ENCODE data around the gene ELFN1. TPM values are rescaled to one million over a fixed set of nuclear protein-coding genes. Genes with fewer than 3 reads are reported as not detected.

Gene ELFN1
- total and polyA plus RNA-seq, 4 donors, result 0.43 to 3.5 (median 3.4) TPM

- 88% methylated on average over 11 of the region's 11 CpGs for WGBS
- H3K4me1 ChIP-seq (ENCODE audit: control insufficient read depth in 4 of 4, insufficient read depth in 4 of 4, low read length in 3 of 4), result no peaks in the 10 kb centered on the region
- no peak overlapping the region for H3K4me3 ChIP-seq (ENCODE audit: low read depth in 1 of 3, low read length in 3 of 3)
- TF ChIP-seq EGR1 (IDR thresholded peaks at IDR 0.05; ENCODE audit: low read depth in 2 of 2), result no peak
- TF ChIP-seq RAD21 (IDR thresholded peaks at IDR 0.05), result no peak
- TF ChIP-seq SP1 (IDR thresholded peaks at IDR 0.05), result no peak
- no peak for TF ChIP-seq GABPA (IDR thresholded peaks at IDR 0.05 in 1 of 2, conservative IDR thresholded peaks at IDR 0.05 in 1 of 2)
- no peak for TF ChIP-seq FOXA2 (IDR thresholded peaks at IDR 0.05)
- no peak for TF ChIP-seq FOXA1 (IDR thresholded peaks at IDR 0.05)
- no peaks in the 10 kb centered on the region for H3K9me3 ChIP-seq (ENCODE audit: control insufficient read depth in 4 of 4, low read length in 3 of 4)
- DNase-seq (ENCODE audit: low spot score), result no peak
- no peak overlapping the region for H3K27ac ChIP-seq (ENCODE audit: low read depth in 1 of 2, low read length in 2 of 2)
- H3K27me3 ChIP-seq (ENCODE audit: control insufficient read depth in 4 of 4, insufficient read depth in 4 of 4, low read length in 3 of 4), result no peaks in the 10 kb centered on the region
- no peaks in the 10 kb centered on the region for H3K36me3 ChIP-seq (ENCODE audit: control insufficient read depth in 4 of 4, insufficient read depth in 3 of 4, low read depth in 1 of 4, low read length in 3 of 4)
- H3K9ac ChIP-seq (ENCODE audit: low read depth in 1 of 2, low read length in 2 of 2), result no peak overlapping the region
These were observed 26.6 kb upstream of the ELFN1 start for GRCh38 chr7:1643270-1644092.

GRCh38 chr7:1644341-1645070 is 25.6 kb upstream of the ELFN1 start:
- no peak for DNase-seq (ENCODE audit: low spot score)
- Histone ChIP-seq H3K27ac (ENCODE audit: low read depth in 1 of 2, low read length in 2 of 2) (no peak overlapping the region), H3K4me1 (ENCODE audit: control insufficient read depth in 4 of 4, insufficient read depth in 4 of 4, low read length in 3 of 4) (no peaks in the 10 kb centered on the region), H3K27me3 (ENCODE audit: control insufficient read depth in 4 of 4, insufficient read depth in 4 of 4, low read length in 3 of 4) (no peaks in the 10 kb centered on the region), H3K9me3 (ENCODE audit: control insufficient read depth in 4 of 4, low read length in 3 of 4) (no peaks in the 10 kb centered on the region), H3K36me3 (ENCODE audit: control insufficient read depth in 4 of 4, insufficient read depth in 3 of 4, low read depth in 1 of 4, low read length in 3 of 4) (no peaks in the 10 kb centered on the region), H3K9ac (ENCODE audit: low read depth in 1 of 2, low read length in 2 of 2) (no peak overlapping the region), H3K4me3 (ENCODE audit: low read depth in 1 of 3, low read length in 3 of 3) (no peak overlapping the region)
- WGBS, result 78% methylated on average over 23 of the region's 23 CpGs
- TF ChIP-seq FOXA1 (IDR thresholded peaks at IDR 0.05) (no peak), FOXA2 (IDR thresholded peaks at IDR 0.05) (no peak), HNF4G (IDR thresholded peaks at IDR 0.05) (no peak), MAX (IDR thresholded peaks at IDR 0.05) (no peak), RAD21 (IDR thresholded peaks at IDR 0.05) (no peak), SP1 (IDR thresholded peaks at IDR 0.05) (no peak), ZBTB33 (IDR thresholded peaks at IDR 0.05) (no peak), CTCF (IDR thresholded peaks at IDR 0.05; ENCODE audit: low read depth, low read length, missing input control) (no peak), HNF4A (conservative IDR thresholded peaks at IDR 0.05) (no peak), ATF3 (IDR thresholded peaks at IDR 0.05) (no peak), GABPA (IDR thresholded peaks at IDR 0.05 in 1 of 2, conservative IDR thresholded peaks at IDR 0.05 in 1 of 2) (no peak), RXRA (IDR thresholded peaks at IDR 0.05) (no peak), YY1 (IDR thresholded peaks at IDR 0.05) (no peak), NR2F2 (IDR thresholded peaks at IDR 0.05) (no peak), REST (IDR thresholded peaks at IDR 0.05) (no peak), EGR1 (IDR thresholded peaks at IDR 0.05; ENCODE audit: low read depth in 2 of 2) (no peak), TAF1 (conservative IDR thresholded peaks at IDR 0.05) (no peak), JUND (IDR thresholded peaks at IDR 0.05) (no peak)
